ENCODE results near the gene ABHD14A.

- TF ChIP-seq YY1 (IDR thresholded peaks at IDR 0.05; ENCODE audit: insufficient read depth, insufficient read length) (no peak), SUZ12 (IDR thresholded peaks at IDR 0.05; ENCODE audit: extremely low read depth, insufficient read depth, insufficient read length) (no peak)
Observed at GRCh38 chr3:51968883-51969678, 5.8 kb upstream of the ABHD14A start.

All from NT2/D1 (cell line).